Prostate gland (tissue), 2 donors: Measurements from ENCODE around the gene TSPAN18.

ENCODE experiments used
- POLR2A ChIP-seq: fragments of 450-650 bp; IDR thresholded peaks from one replicate; pipeline ENCODE4 v1.6.1; 2016; ENCODE audit warnings: antibody characterized with exemption, mild to moderate bottlenecking
- TF ChIP-seq, protein P1 (sequence below), 4 experiments: fragments of 200-600 bp in 2 of 4; fragments of 450-650 bp in 2 of 4; sonication (generic) in 2 of 4; IDR thresholded peaks; 1 replicate in 3 of 4; 2 replicates in 1 of 4; pipeline ENCODE4 v1.5.1; 2016 to 2019; ENCODE audit warnings: antibody characterized with exemption in 4 of 4, mild to moderate bottlenecking in 2 of 4, moderate library complexity in 2 of 4

DNA sequence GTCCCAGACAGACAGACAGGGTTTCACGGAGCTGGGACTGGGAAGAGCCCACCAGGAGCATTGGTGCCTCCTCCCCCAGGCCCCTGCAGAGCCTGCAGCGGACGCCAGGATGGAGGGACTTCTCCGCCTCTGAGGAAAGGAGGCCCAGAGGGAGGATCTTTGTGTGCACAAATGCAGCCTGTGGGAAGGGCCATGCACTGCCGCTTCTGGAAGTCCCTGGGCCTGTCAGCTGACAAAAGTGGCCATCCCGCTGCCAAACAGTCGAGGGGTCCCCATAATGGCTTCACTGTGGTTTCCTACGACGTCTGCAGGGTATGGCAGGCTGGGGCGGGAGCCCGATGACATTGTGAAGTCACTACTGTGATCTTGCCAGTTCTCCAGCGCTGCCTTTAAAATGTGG is 150.1 kb downstream of the TSPAN18 start:
- TF ChIP-seq, protein P1, sequence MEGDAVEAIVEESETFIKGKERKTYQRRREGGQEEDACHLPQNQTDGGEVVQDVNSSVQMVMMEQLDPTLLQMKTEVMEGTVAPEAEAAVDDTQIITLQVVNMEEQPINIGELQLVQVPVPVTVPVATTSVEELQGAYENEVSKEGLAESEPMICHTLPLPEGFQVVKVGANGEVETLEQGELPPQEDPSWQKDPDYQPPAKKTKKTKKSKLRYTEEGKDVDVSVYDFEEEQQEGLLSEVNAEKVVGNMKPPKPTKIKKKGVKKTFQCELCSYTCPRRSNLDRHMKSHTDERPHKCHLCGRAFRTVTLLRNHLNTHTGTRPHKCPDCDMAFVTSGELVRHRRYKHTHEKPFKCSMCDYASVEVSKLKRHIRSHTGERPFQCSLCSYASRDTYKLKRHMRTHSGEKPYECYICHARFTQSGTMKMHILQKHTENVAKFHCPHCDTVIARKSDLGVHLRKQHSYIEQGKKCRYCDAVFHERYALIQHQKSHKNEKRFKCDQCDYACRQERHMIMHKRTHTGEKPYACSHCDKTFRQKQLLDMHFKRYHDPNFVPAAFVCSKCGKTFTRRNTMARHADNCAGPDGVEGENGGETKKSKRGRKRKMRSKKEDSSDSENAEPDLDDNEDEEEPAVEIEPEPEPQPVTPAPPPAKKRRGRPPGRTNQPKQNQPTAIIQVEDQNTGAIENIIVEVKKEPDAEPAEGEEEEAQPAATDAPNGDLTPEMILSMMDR (IDR thresholded peaks at IDR 0.05) = no peak
- no peak for TF ChIP-seq POLR2A
